GM18502 (cell line): ENCODE measurements around the gene CCDC57.
"Not testable (repeated sequence)": the region's sequence is repeated elsewhere in the genome, so short reads cannot be mapped to it uniquely, and the experiment has no call there.

Experiments used
- ATAC-seq: cut with Tn5 transposase; IDR thresholded peaks from one replicate; pipeline ENCODE4 v1.9.1; 2021; ENCODE audit warnings: mild to moderate bottlenecking; ENCODE audit not compliant: unreplicated experiment, poor library complexity

The CCDC57 gene

GRCh38 chr17:82205720-82206508, 6.7 kb downstream of the CCDC57 start:
- ATAC-seq: no peak

DNA sequence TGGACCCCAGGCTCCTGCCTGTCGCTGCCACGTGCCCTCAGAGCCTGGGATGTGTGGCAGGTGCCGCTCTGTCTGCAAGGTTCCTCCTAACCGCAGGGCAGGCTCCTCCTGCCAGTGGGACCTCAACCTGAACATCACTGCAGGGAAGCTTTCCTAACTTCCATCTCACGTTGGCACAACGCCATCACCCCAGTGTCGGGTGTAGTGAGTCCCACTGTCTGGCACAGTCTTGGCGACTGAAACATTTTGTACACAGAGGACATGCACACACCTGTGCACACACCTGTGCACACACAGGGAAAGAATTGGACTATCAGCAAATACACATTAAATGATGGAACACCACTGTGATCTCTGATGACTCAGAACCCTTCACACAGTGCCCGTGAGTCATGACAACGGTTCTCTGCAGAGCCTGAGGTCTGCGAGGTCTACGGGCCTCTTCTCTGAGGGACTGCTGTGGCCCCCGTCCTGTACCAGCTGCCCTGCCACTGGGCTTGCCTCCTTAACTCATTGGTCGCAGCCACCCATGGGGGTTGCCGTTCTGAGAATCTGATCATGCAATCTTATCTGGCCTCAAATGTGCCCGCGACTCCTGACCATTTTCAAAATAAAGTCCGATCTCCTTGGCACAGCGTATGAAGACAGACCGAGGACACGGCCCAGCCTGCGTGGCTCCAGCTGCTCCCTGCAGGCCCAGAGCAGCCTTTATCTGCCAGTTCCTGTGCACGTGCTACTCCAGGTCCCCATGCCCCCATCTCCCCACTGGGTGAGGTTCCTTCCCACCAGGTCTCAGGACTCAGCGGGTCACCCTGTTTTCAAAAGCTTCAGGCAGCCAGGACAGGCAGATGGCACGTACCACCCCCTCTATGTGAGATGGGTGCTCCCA, 7.6 kb downstream of the CCDC57 start:
- ATAC-seq: no peak

DNA sequence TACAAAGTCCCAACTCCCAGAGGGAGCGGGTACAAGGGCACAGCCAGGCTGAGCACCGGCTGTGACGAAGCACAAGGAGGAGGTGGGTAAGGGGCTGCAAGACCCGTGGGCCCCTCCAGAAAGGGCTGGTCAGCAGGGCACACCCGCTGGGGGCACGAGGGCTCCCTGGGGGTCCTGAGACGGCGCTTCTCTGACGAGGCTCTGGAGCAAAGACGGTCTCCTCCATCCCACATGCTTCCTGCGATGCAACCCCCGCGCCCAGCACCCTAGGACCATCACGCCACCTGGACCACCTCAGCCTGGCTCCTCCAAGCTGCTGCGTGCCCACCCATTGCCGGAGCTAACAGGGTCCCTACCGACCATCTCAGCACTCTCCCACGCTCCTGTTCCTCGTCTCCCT, 8.7 kb downstream of the CCDC57 start:
- no peak for ATAC-seq

GRCh38 chr17:82202981-82203380, 9.7 kb downstream of the CCDC57 start:
- no peak for ATAC-seq

DNA sequence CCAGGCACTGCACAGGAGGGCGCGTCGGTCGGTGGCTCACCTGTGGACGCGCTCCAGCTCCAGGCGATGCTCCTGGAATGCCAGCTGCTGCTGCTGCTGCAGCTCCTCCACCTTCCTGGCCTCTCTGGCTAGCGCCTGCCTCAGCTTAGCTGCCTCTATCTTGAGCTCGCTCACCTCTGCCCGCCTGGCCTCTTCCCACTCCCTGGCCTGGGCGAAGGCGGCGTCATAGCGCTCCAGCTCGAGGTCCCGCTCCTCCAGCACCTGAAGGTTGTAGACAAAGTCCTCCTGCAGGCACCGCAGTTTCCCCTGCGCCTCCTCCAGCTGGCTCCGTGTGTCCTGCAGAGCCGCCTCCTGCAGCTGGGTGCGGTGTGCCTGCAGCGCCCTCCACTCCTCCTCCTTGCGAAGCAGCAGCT, 11.1 kb downstream of the CCDC57 start:
- ATAC-seq: no peak

DNA sequence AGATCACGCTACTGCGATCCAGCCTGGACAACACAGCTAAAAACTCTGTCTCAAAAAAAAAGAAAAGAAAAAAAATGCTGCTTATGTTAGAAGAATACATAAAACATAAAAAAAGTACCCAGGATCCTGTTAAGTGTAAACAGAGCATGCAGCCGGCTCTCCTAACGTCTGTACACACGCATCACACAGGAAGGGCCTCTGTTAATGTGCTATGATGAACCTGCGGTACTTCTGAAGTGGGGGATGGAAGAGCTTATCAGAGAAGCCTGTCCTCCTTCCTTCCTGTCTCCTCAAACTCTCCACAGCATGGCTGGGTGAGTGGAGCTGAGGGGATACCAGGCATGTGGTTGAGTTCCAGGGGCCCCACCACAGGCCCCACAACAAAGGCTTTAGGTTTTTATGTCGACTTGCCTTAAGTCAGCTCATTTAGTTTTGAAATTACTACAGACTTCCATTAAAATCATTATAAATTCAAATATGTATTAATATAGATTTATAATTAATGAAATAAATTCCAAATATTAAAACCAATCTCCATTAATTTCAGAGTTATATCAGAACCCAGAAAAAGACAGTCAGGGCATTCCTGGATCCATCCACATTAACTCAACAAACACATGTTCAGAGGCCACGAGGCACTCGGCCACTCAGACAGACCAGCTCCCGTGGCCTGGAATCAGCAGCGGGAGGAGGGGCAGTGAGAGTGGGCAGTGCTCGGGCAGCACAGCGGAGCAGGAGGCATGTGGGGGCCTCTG, 11.7 kb downstream of the CCDC57 start:
- ATAC-seq: no peak

DNA sequence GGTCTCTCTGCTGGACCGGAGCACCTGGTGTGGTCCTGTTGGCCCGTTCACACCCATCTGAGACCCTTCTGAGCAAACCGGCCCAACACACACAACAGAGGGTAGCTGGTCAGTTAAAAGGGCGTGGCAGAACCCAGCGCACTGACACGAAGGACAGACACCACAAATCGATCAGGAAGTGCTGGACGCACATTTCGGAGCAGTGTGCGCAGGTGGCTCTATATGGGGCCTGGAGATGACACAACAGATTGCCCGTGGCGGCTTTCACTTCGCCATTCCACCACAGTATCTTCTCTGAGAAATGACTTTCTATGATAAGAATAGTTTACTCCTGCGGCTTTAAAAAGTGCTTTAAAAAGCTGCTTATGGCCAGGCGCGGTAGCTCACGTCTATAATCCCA, 12.5 kb downstream of the CCDC57 start:
- no peak for ATAC-seq

DNA sequence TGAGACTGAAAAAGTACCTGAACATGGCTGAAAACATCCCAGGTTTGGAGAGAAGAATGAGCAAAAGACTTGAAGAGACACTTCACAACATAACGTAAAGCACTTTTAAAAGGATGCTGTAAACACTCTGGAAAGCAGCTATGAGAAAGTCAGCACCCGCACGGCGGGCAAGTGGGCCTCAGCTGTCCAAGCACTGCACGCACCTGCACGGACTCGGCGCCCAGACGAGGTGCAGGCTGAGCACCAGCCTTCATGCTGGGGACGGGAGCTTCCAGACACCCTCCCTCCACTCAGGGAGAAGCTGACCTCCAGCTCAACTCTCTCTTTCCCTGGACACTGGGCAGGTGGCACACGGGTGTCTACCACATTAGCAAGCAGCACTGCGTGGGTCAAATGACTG, 13.1 kb downstream of the CCDC57 start:
- ATAC-seq: no peak

DNA sequence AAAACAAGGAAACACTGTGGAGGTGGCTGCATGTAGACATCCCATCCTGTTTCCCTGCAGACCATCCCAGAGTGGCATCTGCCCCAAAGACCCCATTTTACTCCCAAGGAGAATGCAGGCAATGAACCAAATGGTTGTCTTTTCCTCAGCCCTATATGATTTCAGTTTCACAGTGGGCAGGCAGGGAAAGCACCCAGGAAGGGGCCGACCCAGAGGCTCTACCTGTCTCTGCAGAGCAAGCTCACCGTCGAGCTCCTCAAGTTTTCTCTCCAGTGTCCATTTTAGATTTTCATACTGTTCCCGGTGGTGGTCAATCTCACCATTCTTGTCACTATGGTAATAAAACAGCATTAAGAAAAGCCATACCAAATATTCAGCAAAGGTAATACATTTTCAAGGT, 14.6 kb downstream of the CCDC57 start:
- no peak for ATAC-seq

DNA sequence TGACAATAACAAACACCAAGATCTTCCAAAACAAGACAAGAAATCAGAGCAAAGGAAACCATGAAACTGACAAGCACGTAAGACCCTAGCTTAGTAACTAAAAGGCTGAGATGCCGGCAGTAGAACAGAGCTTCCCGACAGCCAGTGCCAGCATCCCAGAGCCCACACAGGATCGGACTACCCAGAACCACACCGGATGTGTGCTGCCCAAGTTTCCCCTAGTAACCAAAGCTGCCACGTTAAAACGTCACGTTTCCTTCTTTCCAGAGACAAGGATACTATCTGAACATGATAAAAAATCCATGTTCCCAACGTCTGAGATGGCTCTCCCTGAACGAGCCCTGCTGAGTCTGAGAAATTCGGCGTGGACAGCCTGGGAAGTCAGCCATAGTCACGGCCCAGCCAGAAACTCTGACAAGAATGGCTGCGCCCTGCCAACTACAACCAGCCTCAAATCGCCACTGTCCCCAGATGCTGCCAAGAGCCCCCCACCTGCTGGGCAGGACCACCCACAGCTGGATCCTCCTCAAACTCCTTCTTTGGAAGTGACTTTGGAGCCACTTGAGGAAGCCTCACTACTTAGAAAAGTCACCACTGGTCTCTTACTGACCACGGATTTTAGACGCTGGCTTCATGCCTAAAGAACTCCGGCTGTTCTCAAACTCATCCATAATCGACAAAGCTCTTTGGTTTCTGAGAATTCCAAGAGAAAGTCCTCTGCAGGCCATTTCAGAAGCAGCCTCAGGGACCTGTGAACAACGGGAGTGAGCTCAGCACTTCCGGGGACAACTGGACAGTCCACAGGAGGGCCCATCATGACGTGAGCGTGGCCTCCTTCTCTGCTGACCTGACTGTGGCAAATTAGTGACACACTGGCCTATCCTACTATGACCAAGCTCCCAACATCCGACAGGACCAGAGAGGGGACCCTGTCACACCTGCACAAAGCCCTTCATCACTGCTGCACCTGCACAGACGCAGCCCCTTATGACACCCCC, 16.7 kb downstream of the CCDC57 start:
- no peak for ATAC-seq

GRCh38 chr17:82194765-82195164, 17.9 kb downstream of the CCDC57 start:
- no peak for ATAC-seq

- ATAC-seq: no peak
Measured at GRCh38 chr17:82193520-82194220, 19.0 kb downstream of the CCDC57 start.

- not testable (repeated sequence) for ATAC-seq
Measured at GRCh38 chr17:82193050-82193449, 19.6 kb downstream of the CCDC57 start.

DNA sequence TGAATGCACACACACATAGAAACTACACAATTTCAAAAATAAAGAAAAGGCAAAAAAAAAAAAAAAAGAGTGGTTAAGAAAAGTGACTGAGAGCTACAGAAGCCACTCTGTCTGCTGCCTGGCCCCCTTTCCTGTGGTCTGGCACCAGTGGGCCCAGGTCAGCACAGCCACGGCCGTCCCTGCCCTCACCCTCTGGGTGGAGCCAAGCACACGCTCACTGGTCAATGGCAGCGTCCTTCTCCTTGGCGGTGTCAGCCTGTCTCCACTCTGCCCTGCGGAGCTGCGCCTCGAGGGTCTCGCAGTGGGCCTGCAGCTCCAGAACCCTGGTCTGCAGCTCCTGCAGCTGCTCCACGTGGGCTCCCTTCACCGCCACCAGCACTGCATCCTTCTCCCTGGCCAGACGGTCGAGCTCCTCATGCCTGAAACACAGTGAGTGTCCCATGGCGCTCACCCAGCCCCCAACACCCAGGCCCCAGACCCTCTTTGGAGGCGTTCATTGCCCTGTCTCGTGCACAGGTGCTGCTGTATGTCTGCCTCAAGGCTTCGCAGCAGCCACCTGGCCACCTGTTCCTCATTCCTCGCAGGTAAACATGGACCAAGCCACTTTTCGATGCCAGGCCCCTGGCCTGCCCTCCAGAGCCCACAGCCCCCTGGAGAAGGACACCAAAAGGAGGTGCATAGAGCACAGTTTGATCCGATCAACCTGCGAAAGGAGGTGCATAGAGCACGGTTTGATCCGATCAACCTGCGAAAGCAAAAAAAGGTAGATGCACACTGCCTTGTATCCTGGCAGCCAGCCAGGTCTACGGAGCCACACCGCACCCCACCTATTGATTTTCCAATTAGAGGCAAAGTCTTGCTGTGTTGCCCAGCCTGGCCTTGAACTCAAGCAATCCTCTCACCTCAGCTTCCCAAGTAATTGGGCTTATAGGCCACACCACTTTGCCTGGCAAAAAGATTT, 24.4 kb downstream of the CCDC57 start:
- ATAC-seq: no peak

DNA sequence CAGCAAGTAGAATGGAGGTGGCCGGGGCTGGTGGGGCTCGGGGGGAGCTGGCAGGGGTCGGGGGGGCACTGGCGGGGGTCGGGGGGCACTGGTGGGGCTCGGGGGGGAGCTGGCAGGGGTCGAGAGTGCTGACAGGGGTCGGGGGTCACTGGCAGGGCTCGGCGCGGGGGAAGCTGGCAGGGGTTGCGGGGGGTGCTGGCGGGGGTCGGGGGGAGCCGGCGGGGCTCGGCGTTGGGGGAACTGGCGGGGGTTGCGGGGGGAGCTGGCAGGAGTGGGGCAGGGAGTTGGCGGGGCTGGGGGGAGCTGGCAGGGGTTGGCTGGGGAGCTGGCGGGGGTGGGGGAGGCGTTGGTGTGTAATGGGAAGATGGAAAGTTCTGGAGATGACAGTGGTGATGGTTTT, 25.1 kb downstream of the CCDC57 start:
- ATAC-seq: no peak

GRCh38 chr17:82186221-82186620, 26.4 kb downstream of the CCDC57 start:
- no peak for ATAC-seq

GRCh38 chr17:82184761-82185160, 27.9 kb downstream of the CCDC57 start:
- no peak for ATAC-seq
